KBM-7 (cell line): Measurements from ENCODE around the gene CA5A.
A peak's percentile ranks its signal among the peaks of the same experiment; 100 is the strongest.
"Not testable (repeated sequence)": the region's sequence is repeated elsewhere in the genome, so short reads cannot be mapped to it uniquely, and the experiment has no call there.

Source experiments
- DNase-seq: peaks from one replicate; pipeline ENCODE4 v3.0.0-alpha.2; 2015
- in situ Hi-C: fragments of 300-500 bp; cut with MboI; formaldehyde crosslinking; loops from 2 replicates; pipeline ENCODE4 v1.14.3; 2020; ENCODE audit warnings: low sequenced_read_pairs, low pct_unique_long_range_greater_than_20kb, mixed read lengths

CA5A gene

DNA sequence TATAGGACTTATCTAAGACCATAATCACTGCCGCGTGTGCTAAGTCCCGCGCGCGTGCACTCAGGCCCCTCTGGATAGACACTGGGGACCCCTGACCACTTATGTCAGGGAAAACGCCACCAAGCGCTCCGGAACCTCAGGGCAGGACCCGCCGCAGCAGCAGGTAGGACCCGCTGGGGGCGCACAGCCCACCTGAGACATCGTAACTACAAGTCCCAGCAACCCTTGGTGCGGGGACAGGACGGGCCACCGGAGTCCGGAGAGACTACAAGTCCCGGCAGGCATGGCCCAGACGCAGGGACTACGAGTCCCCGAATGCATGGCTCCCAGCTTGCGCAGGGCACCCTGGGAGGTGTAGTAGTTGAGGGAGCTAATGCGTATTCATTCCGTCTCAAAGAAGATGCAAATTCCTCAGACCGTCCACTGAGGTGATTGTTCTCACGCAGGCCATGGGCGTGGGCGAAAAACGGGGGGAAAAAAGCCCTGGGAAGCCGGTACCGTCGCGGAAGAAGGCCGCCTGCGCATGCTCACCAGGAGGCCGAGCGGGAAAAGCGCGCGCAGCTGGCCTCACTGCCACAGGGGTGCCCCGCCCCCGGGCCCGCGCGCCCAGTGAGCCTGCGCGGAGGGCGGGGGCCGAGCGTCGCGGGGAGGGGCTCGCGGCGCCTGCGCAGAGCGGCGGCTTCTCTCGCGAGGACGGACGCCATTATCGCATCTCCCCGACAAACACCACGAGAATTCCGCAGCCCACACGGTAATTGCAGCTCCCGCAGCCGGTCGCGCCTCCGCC, 14.6 kb upstream of the CA5A start, which contains the start of gene BANP:
TSS of gene BANP (plus strand) at position 670 of the 787 bp plus-strand sequence. CDS start 23,682 bp downstream, outside the sequence.
- DNase-seq: peak; percentile 98
- in situ Hi-C loops: no loop called here

DNA sequence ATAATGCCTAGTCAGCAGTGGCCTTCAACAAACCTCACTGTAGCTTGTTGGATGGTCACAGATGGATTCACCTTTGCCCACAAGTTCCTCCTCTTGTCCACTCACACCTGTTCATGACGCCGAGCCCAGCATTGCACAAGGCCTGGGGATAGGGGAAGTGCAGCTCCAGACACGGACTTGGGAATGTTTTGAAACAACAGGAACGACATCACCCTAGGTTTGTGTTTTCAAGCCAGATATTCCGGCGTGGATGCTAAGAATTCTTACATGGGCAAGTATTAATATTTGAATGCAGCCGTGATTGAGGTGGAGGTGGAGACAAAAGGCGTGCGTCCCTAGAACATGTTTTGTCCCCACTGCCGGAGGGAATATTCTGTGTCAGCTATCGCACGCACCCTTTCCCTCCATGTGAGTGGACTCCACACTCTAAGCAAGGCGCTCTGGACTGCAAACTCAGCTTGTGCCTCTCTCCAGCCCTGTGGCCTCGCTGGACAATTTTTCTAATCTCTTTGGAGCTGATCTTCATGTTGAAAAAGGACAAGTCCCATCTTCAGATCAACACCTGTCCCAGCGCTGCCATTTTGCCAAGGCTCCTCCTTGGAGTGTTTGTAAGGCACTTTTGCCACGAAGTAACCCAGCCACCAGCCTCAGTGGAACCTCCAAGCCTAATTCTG, 12.9 kb upstream of the CA5A start:
- DNase-seq: no peak
- in situ Hi-C loops: no loop called here

DNA sequence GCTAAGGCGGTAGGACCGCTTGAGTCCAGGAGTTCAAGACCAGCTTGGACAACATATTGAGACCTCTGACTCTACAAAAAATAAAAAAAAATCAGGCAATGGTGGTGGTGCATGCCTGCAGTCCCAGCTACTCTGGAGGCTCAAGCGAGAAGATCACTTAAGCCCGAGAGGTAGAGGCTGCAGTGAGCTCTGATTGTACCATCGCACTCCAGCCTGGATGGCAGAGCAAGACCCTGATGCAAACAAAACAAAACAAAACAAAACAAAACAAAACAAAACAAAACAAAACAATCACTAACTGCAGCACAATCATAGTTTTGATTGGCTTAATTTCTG, 12.4 kb upstream of the CA5A start:
- DNase-seq: no peak
- in situ Hi-C loops: no loop called here

DNA sequence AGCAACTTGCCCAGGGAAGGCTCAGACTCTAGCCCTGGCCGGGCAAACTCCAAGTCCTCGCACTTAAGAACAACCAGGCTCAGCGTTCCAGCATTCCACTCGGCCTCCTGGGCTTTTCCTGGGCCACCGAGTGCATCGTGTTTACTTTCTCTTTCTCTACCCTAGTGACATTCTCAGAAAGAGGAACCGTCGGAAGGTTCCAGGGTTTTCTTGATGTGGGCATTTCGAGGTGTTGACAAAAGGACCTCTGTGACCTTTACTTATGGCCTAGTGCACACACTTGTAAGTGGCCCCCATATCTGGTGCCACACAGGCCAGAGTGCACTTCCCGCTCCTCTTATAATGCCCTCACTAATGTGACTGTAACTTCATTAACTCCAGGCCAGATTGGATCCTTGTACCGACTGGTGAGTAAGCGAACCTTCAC, 11.8 kb upstream of the CA5A start:
- DNase-seq: peak; percentile 85
- in situ Hi-C loops: no loop called here

DNA sequence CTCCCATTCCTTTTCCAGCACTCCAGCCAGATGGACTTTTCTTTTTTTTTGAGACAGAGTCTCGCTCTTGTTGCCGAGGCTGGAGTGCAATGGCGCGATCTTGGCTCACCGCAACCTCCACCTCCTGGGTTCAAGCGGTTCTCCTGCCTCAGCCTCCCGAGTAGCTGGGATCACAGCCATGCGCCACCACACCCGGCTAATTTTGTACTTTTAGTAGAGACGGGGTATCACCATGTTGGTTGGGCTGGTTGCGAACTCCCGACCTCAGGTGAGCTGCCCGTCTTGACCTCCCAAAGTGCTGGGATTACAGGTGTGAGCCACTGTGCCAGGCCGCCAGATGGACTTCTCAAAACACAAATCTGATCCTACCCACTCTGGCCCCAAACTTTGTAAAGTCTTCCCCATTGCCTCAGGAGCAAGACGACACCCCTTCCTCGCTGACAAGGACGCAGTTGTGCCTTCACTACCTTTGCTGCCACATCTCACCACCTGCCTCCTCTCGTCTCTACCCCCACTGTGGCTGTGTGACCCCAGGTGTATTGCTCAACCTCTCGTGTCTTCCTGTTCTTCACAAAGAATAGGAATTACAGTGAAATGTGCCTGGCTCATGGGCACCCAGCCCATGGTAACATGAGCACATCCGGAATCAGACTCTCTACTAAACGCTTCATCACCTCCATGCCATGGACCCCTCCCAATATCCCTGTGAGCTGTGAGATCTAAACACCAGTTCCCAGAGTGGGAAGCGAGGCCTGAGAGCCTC, 11.2 kb upstream of the CA5A start:
- in situ Hi-C loops: no loop called here
- DNase-seq: no peak

DNA sequence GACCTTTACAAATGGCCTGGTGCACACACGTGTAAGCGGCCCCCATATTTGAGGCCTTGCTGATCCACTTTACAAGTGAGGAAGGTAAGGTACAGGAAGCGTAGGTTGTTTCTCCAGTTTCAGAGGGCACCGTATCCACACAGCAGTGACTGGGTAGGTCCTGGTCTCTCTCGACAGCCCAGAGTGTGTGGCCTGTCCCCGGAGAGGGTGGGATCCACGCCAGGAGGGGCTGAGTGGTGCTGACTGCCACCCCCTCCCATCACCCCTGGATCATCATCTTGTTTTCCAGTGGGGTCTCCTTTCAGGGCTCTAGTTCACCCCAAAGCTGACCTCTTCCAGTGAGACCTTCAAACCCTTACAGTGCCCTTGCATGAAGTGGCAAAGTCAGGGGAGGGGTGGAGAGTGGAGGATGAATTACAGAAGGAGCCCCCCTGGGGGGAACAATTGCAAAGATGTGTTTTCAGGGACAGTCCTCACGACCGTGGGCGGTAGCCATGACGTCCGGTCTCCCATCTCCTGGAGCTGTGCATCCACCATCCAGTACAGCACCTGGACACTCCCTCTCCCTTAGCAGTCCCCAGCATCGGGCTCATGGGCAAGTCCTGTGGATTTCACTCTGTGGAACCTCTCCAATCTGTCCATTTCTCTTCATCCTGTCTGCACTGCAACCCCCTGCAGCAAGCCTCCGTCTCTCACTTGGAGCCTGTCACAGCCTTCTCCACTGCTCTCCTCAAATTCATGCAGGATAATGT, 10.4 kb upstream of the CA5A start:
- DNase-seq: no peak
- in situ Hi-C loops: no loop called here

DNA sequence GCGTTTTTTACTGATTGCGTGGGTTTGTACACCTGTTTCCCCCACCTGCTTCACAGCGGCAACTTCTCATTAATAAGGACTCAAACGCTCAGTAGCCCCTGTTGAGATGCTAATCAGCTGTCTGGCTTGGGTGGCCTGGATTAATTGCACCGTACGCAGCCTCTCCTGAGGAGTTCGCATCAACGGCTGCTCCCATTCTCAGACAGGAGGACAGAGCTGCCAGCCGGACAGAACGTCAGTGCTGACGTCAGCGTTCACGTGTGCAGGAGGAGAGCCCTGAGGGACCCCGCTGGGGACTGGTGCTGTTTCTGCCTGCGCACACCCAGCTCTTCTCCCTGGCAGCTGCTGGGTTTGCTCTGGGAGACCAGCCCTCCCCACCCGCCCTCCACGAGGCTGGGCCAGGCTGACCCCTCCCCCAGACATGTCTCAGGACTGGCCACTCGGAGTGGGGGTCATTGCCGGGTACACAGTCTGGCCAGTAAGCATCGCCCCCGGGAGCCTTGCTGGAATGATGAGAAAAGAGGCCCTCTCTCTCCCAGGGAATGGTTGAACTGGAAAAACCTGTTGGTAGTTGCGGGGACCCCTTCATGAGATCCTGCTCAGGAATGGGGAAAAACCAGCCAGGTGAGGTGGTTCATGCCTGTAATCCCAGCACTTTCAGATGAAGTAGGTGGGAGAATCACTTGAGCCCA, 9.2 kb upstream of the CA5A start:
- no peak for DNase-seq
- in situ Hi-C loops: no loop called here

DNA sequence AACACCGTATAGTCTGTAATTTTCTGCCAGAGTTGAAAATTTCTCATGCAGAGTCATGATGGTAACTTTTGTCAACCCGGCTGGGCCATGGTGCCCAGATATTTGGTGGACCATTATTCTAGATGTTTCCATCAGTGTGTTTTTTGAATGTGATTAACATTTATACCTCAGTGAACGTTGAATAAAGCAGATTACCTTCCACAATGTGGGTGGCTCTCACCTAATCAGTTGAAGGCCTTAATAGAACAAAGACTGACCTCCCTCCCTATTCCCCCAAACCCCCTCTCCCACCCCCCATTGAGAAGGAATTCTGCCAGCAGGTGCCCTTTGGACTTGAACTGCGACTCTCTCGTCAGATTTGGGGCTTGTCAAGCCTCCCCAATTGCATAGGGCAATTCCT, 6.4 kb upstream of the CA5A start:
- in situ Hi-C loops: no loop called here

DNA sequence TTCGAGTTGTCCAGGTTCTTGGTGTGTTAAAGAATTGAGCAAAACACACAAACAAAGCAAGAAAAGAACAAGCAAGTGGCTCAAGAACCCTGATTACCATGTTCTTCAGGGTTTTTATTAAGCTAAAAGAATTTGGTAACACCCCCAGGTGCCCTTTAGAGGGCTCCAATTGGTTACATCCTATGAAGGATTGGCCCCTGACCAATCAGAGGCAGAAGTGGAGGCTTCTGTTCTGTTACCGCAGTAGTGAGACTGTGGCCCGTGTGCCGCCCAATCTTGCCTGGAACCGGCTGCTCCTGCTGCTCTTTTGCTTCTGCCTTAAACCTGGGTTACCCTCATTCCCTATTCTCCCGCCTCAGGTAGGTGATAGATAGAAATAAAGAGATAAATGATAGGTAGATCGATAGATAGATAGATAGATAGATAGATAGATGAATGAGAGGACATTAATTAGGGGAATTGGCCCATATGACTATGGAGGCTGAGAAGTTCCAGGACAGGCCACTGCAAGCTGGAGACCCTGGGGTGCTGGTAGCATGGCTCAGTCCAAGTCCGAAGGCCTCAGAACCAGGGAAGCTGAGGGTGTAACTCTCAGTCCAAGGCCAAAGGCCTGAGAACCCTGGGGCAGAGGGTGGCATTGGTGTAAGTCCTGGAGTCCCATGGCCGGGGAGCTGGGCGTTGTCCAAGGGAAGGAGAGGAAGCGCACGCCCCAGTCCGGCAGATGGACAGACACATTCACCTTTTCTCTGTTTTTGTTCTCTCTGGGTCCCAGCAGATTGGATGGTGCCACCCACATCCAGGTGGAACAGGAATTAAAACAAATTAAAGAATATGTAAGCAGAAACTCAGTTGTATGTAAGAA, 3.5 kb upstream of the CA5A start:
- in situ Hi-C loops: no loop called here
- DNase-seq: no peak

More for the DNA sequence above, 6.4 kb upstream of the CA5A start:
- no peak for DNase-seq

DNA sequence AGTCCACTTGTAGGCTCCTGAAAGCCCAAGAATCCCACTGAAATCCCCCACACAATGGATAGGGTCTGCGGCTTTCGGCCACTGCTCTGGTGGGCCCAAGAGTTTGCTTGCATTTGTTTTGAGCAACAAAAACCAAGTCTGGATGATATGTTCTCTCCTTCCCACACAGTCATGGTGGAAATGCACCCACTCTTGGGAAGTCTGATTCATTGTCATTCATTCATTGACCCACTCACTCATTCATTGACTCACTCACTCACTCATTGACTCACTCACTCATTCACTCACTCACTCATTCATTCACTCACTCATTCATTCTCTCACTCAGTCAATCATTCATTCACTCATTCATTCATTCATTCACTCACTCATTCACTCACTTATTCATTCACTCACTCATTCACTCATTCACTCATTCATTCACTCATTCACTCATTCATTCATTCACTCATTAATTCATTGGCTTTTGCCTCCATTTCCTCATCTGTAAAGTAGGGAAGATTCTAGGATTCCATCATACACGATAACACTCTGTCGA, 2.2 kb upstream of the CA5A start:
- in situ Hi-C loops: no loop called here
- no peak for DNase-seq

DNA sequence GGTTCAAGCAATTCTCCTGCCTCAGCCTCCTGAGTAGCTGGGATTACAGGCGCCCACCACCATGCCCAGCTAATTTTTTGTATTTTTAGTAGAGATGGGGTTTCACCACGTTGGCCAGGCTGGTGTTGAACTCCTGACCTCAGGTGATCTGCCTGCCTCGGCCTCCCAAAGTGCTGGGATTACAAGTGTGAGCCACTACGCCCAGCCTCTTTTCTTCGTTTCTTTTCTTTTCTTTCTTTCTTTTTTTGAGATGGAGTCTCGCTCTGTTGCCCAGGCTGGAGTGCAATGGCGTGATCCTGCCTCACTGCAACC, 858 bp upstream of the CA5A start:
- DNase-seq, in situ Hi-C loops: not testable (repeated sequence)

DNA sequence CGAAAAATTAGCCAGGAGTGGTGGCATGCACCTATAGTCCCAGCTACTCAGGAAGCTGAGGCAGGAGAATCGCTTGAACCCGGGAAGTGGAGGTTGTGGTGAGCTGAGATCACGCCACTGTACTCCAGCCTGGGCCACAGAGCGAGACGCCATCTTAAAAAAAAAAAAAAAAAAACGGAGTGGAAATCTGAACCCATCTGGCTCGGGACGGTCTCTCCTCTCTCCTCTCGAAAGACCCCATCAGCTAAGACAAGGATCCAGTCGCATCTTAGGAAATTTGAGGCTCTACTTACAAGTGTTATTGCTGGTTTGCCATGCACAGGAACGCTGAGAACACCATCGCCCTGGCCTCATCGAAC, 334 bp downstream of the CA5A start:
- in situ Hi-C loops, DNase-seq: not testable (repeated sequence)

DNA sequence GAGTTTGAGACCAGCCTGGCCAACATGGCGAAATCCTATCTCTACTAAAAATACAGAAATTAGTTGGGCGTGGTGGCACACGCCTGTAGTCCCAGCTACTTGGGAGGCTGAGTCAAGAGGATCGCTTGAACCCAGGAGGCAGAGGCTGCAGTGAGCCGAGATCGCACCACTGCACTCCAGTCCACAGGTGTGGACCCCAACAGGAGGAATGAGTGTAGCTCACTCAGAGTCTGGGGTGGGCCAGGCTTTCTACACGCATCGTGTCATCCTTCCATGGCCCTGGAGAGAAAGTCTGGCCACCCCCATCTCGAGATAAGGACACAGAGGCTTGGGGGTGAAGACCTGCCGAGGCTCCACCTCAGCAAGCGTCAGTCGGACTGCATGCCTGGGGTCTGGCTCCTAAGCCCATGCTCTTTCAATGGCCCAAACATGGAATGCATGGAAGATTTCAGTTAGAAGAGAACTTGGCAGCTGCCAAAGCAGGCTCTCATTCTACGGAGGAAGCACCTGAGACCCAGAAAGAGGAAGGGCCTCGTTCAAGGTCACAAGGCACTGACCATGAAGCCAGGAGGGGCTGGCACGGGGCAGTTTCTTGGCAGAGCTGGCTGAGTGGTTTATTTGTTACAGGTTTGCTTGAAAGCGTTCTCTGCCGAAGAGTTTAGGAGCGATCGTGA, 1.4 kb downstream of the CA5A start:
- DNase-seq, in situ Hi-C loops: not testable (repeated sequence)

DNA sequence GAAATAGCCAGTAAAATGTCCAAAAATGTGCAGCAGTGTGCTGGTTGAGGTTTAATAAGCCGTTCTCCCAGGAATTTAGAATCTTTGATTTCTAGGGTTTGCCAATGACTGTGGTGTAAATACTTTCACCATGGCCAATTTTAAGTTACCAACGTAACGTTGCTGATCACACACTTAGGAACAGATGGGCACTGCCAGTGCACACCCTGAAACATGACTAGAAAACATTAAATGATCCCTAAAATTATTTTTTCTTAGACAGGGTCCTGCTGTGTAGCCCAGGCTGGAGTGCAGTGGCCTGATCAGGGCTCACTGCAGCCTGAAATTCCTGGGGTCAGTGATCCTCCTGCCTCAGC, 3.2 kb downstream of the CA5A start:
- DNase-seq: no peak
- in situ Hi-C loops: no loop called here

DNA sequence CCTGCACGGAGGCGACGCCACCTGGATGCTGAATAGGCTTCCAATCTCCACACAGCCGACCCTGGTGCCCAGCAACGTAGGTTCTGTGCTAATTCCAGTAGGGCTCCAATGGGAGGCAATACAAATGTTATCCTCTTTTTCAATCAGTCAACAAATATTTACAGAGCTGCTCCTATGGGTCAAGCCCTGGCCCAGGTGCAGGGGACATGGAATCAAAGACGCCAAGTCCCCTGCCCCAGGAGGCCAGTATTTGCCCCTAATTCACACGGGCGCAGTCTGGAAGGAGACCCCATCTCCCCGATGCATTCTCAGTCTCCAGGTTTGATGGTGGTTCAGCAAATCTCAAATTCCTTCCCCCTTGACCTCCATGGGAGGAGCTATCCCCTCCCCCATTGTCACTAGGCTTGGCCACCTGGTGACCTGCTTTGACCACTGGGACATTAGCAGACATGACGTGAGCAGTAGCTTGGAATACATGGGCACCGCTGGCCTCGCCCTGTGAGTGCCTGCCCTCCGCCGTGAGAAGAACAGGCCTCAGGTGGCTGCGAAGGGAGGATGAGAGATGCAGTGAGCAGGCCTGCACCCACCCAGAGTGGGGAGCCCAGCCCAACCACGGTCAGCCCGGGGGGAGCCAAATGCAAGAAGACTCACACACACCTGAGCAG, 3.7 kb downstream of the CA5A start:
- DNase-seq, in situ Hi-C loops: not testable (repeated sequence)

DNA sequence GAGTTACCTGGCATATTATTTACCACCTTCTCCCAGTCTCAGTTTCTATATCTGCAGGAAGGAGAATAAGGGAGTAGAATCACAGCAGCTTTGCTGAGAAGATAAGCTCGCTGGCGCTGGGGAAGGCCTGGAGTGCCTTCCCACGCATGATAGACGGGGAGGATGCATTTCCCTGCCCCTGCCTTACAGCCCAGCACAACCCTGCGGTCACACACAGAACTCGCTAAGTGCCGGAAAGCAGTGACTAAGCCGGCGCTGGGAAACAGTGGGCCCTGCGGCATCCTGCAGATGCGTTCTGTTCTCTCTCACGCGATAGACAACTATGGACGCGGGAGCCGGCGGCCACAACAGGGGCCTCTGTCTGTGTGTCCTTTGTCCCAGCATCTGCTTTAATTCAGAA, 4.8 kb downstream of the CA5A start:
- peak; percentile 94 for DNase-seq
- in situ Hi-C loops: no loop called here

DNA sequence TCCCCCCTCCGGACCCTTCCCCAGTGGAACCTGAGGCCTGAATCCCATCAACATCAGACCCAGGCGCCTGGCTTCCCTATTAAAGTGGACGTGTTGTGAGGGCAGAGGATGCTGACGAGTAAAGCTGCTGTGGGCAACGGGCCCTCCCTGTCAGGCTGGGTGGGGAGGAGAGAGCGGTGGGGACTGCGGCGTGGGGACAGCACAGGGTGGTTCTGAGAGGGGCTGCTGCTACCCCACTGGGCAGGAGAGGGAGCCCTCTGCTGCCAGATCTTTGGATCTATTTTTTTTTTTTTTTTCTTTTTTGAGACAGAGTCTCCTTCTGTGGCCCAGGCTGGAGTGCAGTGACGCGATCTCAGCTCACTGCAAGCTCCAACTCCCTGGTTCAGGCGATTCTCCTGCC, 5.9 kb downstream of the CA5A start:
- in situ Hi-C loops: no loop called here
- DNase-seq: peak; percentile 64
